HepG2 (cell line): ENCODE measurements around the gene SETD5. TPM values are rescaled to one million over a fixed set of nuclear protein-coding genes. Genes with fewer than 3 reads are reported as not detected.

Source experiments
- CENPX ChIP-seq: sonication (generic); formaldehyde crosslinking; IDR thresholded peaks from 2 replicates; pipeline ENCODE4 v1.9.0; 2021; ENCODE audit warnings: mild to moderate bottlenecking, missing genetic modification reagents, moderate library complexity
- CREB1 ChIP-seq, 2 experiments: fragments of 450-650 bp in 1 of 2; IDR thresholded peaks; 2 replicates each; pipeline ENCODE4 v1.6.1; 2016 to 2017; ENCODE audit warnings: control low read depth in 1 of 2, mild to moderate bottlenecking in 1 of 2, missing compliant biosample characterization in 1 of 2, missing genetic modification characterization in 1 of 2
- FOXA3 ChIP-seq: IDR thresholded peaks from 2 replicates; pipeline ENCODE4 v1.6.1; 2016; ENCODE audit warnings: missing genetic modification reagents, missing compliant biosample characterization
- GLI4 ChIP-seq: sonication (generic); formaldehyde crosslinking; IDR thresholded peaks from 2 replicates; pipeline ENCODE4 v1.5.1; 2020; ENCODE audit warnings: missing genetic modification reagents, mild to moderate bottlenecking, moderate library complexity, borderline replicate concordance
- KDM5B ChIP-seq: sonication (generic); formaldehyde crosslinking; IDR thresholded peaks from 2 replicates; pipeline ENCODE4 v1.4.0; 2020; ENCODE audit warnings: missing genetic modification reagents, mild to moderate bottlenecking, borderline replicate concordance
- NFKB2 ChIP-seq: sonication (generic); formaldehyde crosslinking; IDR thresholded peaks from 2 replicates; pipeline ENCODE4 v1.4.0; 2020; ENCODE audit warnings: missing genetic modification reagents, borderline replicate concordance
- POLR2A ChIP-seq, 2 experiments: IDR thresholded peaks; 2 replicates each; pipeline ENCODE4 v1.6.1; 2011; ENCODE audit warnings: low read depth in 2 of 2, low read length in 2 of 2, mild to moderate bottlenecking in 1 of 2, moderate library complexity in 1 of 2; ENCODE audit not compliant: insufficient read depth in 1 of 2
- RFXANK ChIP-seq: IDR thresholded peaks from 2 replicates; pipeline ENCODE4 v1.6.1; 2016
- SNAI1 ChIP-seq: sonication (generic); formaldehyde crosslinking; IDR thresholded peaks from 2 replicates; pipeline ENCODE4 v1.5.0; 2020; ENCODE audit warnings: mild to moderate bottlenecking, missing genetic modification reagents, borderline replicate concordance
- SP5 ChIP-seq: IDR thresholded peaks from 2 replicates; pipeline ENCODE4 v1.6.1; 2016; ENCODE audit warnings: low read depth, borderline replicate concordance
- TCF7 ChIP-seq: sonication (generic); IDR thresholded peaks from 2 replicates; pipeline ENCODE4 v1.6.1; 2016; ENCODE audit warnings: antibody characterized with exemption, low read depth
- ZNF670 ChIP-seq: sonication (generic); formaldehyde crosslinking; IDR thresholded peaks from 2 replicates; pipeline ENCODE4 v1.8.0; 2022; ENCODE audit warnings: mild to moderate bottlenecking, missing genetic modification reagents, borderline replicate concordance
- ZNF775 ChIP-seq: sonication (generic); formaldehyde crosslinking; IDR thresholded peaks from 2 replicates; pipeline ENCODE4 v1.4.0; 2020; ENCODE audit warnings: missing genetic modification reagents, mild to moderate bottlenecking, moderate library complexity, borderline replicate concordance
- ZNF816 ChIP-seq: sonication (generic); formaldehyde crosslinking; IDR thresholded peaks from 2 replicates; pipeline ENCODE4 v1.8.0; 2022; ENCODE audit warnings: missing genetic modification reagents, mild to moderate bottlenecking, borderline replicate concordance
- polyA plus RNA-seq, 8 experiments: library from polyadenylated mRNA; depleted of rRNA in 3 of 8; stranded (reverse) in 7 of 8; unstranded in 1 of 8; fragments of >200 nt; fragmentation: Illumina TruSeq in 4 of 8; extraction: Trizol in 4 of 8; gene quantifications; 2 replicates each; pipeline versions ENCODE4 v1.2.1 to v1.2.3, GENCODE V29; 2011 to 2016; ENCODE audit warnings: low read depth in 4 of 8, missing spikeins in 1 of 8, mixed read lengths in 1 of 8; ENCODE audit not compliant: insufficient read depth in 1 of 8
- total RNA-seq, 5 experiments: library from RNA; depleted of rRNA; stranded (reverse); fragments of >200 nt; fragmentation: Illumina TruSeq; extraction: Trizol; gene quantifications; 2 replicates each; pipeline ENCODE4 v1.2.3, GENCODE V29; 2016; ENCODE audit warnings: low read depth in 1 of 5
- TF ChIP-seq, protein P1 (sequence below): sonication (generic); formaldehyde crosslinking; IDR thresholded peaks from 2 replicates; pipeline ENCODE4 v1.8.0; 2022; ENCODE audit warnings: mild to moderate bottlenecking, missing genetic modification reagents, borderline replicate concordance
- TF ChIP-seq, protein P2 (sequence below): sonication (generic); formaldehyde crosslinking; IDR thresholded peaks from 2 replicates; pipeline ENCODE4 v1.8.0; 2022; ENCODE audit warnings: mild to moderate bottlenecking, missing genetic modification reagents, moderate library complexity
- TF ChIP-seq, protein P3 (sequence below): sonication (generic); formaldehyde crosslinking; IDR thresholded peaks from 2 replicates; pipeline ENCODE4 v1.4.0; 2020; ENCODE audit warnings: missing genetic modification reagents
- TF ChIP-seq, protein P4 (sequence below): sonication (generic); formaldehyde crosslinking; IDR thresholded peaks from 2 replicates; pipeline ENCODE4 v1.8.0; 2022; ENCODE audit warnings: mild to moderate bottlenecking, missing genetic modification reagents

Gene SETD5
- total and polyA plus RNA-seq, 2 of the 13 experiments (the other 11 are each of a cell fraction or from before 2014, with no cell fraction given), result 46.8 to 95.8 TPM

DNA sequence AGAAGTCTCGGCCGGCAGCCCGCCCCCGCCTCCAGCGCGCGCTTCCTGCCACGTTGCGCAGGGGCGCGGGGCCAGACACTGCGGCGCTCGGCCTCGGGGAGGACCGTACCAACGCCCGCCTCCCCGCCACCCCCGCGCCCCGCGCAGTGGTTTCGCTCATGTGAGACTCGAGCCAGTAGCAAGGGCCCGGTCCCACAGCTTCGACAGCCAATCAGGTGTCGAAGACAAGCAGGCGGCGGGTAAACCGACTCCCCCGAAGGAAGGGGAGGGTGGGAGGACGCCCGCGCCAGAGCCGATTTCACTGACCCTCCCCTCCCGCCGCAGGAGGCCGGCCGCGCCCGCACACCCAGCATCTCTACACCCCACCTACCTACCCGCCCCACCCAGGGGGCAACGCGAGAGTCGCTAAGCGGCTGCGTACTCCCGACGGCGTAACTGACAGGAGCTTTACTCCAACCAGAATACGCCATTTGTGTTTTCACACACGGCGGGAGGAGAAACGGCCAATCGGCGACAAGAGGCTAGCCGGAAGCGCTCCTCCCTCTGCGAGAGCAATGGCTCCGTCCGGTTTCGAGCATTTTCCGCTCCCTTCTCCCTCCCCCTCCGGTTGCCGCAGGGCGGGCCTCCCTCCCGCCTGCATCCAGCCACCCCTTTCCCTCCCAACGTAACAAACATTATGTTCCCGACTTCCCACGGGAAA, 633 bp upstream of the SETD5 start (continued):
- peak; percentile 49; the same call in 1 of the 2 replicates for TF ChIP-seq KDM5B (CRISPR knock-in tag)
- peak in 1 of 2 experiments; percentile 97 for TF ChIP-seq POLR2A (IDR thresholded peaks at IDR 0.05; ENCODE audit: insufficient read depth in 1 of 2, low read depth in 2 of 2, low read length in 2 of 2)
- TF ChIP-seq, protein P1, sequence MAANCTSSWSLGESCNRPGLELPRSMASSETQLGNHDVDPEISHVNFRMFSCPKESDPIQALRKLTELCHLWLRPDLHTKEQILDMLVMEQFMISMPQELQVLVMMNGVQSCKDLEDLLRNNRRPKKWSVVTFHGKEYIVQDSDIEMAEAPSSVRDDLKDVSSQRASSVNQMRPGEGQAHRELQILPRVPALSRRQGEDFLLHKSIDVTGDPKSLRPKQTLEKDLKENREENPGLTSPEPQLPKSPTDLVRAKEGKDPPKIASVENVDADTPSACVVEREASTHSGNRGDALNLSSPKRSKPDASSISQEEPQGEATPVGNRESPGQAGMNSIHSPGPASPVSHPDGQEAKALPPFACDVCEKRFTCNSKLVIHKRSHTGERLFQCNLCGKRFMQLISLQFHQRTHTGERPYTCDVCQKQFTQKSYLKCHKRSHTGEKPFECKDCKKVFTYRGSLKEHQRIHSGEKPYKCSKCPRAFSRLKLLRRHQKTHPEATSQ (CRISPR knock-in tag), result peak; percentile 82; the same call in 1 of the 2 replicates
- TF ChIP-seq FOXA3 (CRISPR knock-in tag), result 0 out of 2 replicates have a peak, but pooled peaks have one; percentile 29
- TF ChIP-seq CENPX, result no peak
- 0 out of 2 replicates have a peak, but pooled peaks have one; percentile 41 for TF ChIP-seq NFKB2 (CRISPR knock-in tag)
- TF ChIP-seq, protein P2, sequence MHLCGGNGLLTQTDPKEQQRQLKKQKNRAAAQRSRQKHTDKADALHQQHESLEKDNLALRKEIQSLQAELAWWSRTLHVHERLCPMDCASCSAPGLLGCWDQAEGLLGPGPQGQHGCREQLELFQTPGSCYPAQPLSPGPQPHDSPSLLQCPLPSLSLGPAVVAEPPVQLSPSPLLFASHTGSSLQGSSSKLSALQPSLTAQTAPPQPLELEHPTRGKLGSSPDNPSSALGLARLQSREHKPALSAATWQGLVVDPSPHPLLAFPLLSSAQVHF (CRISPR knock-in tag), result peak; percentile 53; the same call in 1 of the 2 replicates
- TF ChIP-seq ZNF816 (CRISPR knock-in tag), result no peak
- no peak for TF ChIP-seq ZNF775
- TF ChIP-seq, protein P3, sequence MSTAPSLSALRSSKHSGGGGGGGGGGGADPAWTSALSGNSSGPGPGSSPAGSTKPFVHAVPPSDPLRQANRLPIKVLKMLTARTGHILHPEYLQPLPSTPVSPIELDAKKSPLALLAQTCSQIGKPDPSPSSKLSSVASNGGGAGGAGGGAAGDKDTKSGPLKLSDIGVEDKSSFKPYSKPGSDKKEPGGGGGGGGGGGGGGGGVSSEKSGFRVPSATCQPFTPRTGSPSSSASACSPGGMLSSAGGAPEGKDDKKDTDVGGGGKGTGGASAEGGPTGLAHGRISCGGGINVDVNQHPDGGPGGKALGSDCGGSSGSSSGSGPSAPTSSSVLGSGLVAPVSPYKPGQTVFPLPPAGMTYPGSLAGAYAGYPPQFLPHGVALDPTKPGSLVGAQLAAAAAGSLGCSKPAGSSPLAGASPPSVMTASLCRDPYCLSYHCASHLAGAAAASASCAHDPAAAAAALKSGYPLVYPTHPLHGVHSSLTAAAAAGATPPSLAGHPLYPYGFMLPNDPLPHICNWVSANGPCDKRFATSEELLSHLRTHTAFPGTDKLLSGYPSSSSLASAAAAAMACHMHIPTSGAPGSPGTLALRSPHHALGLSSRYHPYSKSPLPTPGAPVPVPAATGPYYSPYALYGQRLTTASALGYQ (CRISPR knock-in tag), result peak; percentile 16; the same call in 1 of the 2 replicates
- TF ChIP-seq RFXANK (CRISPR knock-in tag), result no peak
- peak; percentile 88 for TF ChIP-seq CREB1 (IDR thresholded peaks at IDR 0.05)
- peak; percentile 92 for TF ChIP-seq CREB1 (CRISPR knock-in tag; IDR thresholded peaks at IDR 0.05)
- TF ChIP-seq ZNF670, result no peak
- TF ChIP-seq, protein P4, sequence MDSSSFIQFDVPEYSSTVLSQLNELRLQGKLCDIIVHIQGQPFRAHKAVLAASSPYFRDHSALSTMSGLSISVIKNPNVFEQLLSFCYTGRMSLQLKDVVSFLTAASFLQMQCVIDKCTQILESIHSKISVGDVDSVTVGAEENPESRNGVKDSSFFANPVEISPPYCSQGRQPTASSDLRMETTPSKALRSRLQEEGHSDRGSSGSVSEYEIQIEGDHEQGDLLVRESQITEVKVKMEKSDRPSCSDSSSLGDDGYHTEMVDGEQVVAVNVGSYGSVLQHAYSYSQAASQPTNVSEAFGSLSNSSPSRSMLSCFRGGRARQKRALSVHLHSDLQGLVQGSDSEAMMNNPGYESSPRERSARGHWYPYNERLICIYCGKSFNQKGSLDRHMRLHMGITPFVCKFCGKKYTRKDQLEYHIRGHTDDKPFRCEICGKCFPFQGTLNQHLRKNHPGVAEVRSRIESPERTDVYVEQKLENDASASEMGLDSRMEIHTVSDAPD, result peak; percentile 68; the same call in 1 of the 2 replicates
- no peak for TF ChIP-seq SNAI1 (CRISPR knock-in tag)
- no peak for TF ChIP-seq TCF7
- no peak for TF ChIP-seq GLI4 (CRISPR knock-in tag)
- TF ChIP-seq SP5 (CRISPR knock-in tag), result peak; percentile 17; the same call in 1 of the 2 replicates
